Endothelial cell of umbilical vein (primary cell): ENCODE results near the gene PRR14. TPM values are rescaled to one million over a fixed set of nuclear protein-coding genes. Genes with fewer than 3 reads are reported as not detected.
"Not testable (repeated sequence)": the region's sequence is repeated elsewhere in the genome, so short reads cannot be mapped to it uniquely, and the experiment has no call there.

Experiments used
- BruUV-seq: library from RNA; stranded (reverse); fragments of 400-500 nt; replicated peaks from 2 replicates; lab custom pipeline; 2021; lab: Mats Ljungman, UMichigan
- CTCF ChIA-PET: fragments of 300-600, 350-600 bp; sonication (Branson Sonifier 250); formaldehyde crosslinking; loops from one replicate; lab custom pipeline; 2021; ENCODE audit warnings: antibody characterized with exemption, inconsistent platforms; lab: Charles Lee
- POLR2A ChIA-PET: fragments of 300-600, 350-600 bp; sonication (Branson Sonifier 250); formaldehyde crosslinking; loops from one replicate; lab custom pipeline; 2021; ENCODE audit warnings: antibody characterized with exemption, inconsistent platforms; lab: Charles Lee
- DNase-seq: peaks from one replicate; pipeline ENCODE4 v3.0.0-alpha.2; 2011; ENCODE audit warnings: low read depth, low spot score
- FAIRE-seq: peaks from 2 replicates; lab custom pipeline; 2011; peaks lifted over from hg19 to GRCh38; lab: Jason Lieb, UNC
- H2AFZ ChIP-seq: 2 replicates; pipeline ENCODE4 v1.6.0; 2012; ENCODE audit warnings: low read depth, low read length, control low read depth, inconsistent platforms
- H3K27ac ChIP-seq: 2 replicates; pipeline ENCODE4 v1.5.1; 2011; ENCODE audit warnings: low read depth, mild to moderate bottlenecking, control low read depth, low read length, moderate library complexity; ENCODE audit not compliant: insufficient read depth
- H3K27me3 ChIP-seq, 2 experiments: 2 replicates each; pipeline versions ENCODE4 v1.6.0 to v1.6.1; 2011; ENCODE audit warnings: low read length in 2 of 2, mixed read lengths in 1 of 2; ENCODE audit not compliant: control insufficient read depth in 2 of 2, insufficient read depth in 2 of 2
- H3K36me3 ChIP-seq, 2 experiments: 2 replicates in 1 of 2; 3 replicates in 1 of 2; pipeline ENCODE4 v1.5.1; 2011; ENCODE audit warnings: low read length in 2 of 2, mild to moderate bottlenecking in 1 of 2, moderate library complexity in 1 of 2; ENCODE audit not compliant: control insufficient read depth in 2 of 2, insufficient read depth in 2 of 2; ENCODE audit errors: extremely low read depth in 1 of 2
- H3K4me1 ChIP-seq: 3 replicates; pipeline ENCODE4 v1.5.1; 2011; ENCODE audit warnings: mild to moderate bottlenecking, low read length; ENCODE audit not compliant: control insufficient read depth, insufficient read depth; ENCODE audit errors: extremely low read depth
- H3K4me2 ChIP-seq: 2 replicates; pipeline ENCODE4 v1.6.1; 2011; ENCODE audit warnings: low read length, control low read depth, mixed read lengths; ENCODE audit not compliant: insufficient read depth
- H3K4me3 ChIP-seq, 3 experiments: fragments of 200-600 bp in 1 of 3; sonication (generic), shearing (Covaris generic) in 1 of 3; replicated peaks in 1 of 3; 2 replicates each; pipeline ENCODE4 v1.5.1; 2011 to 2016; ENCODE audit warnings: control low read depth in 3 of 3, low read length in 3 of 3, mild to moderate bottlenecking in 2 of 3, inconsistent platforms in 1 of 3, low read depth in 1 of 3, moderate library complexity in 1 of 3; ENCODE audit not compliant: insufficient read depth in 1 of 3
- H3K79me2 ChIP-seq: 2 replicates; pipeline ENCODE4 v1.6.0; 2012; ENCODE audit warnings: low read length, inconsistent platforms; ENCODE audit not compliant: control insufficient read depth, insufficient read depth
- H3K9ac ChIP-seq: replicated peaks from 2 replicates; pipeline ENCODE3; 2011; ENCODE audit warnings: low read length, control low read depth; ENCODE audit not compliant: insufficient read depth; ENCODE audit errors: extremely low read depth
- H3K9me1 ChIP-seq: replicated peaks from 3 replicates; pipeline ENCODE4 v1.6.0; 2011; ENCODE audit warnings: mild to moderate bottlenecking, low read length; ENCODE audit not compliant: control insufficient read depth, insufficient read depth; ENCODE audit errors: extremely low read depth
- H3K9me3 ChIP-seq: replicated peaks from 2 replicates; pipeline ENCODE4 v1.5.1; 2012; ENCODE audit warnings: low read length, inconsistent platforms; ENCODE audit not compliant: control insufficient read depth, insufficient read depth
- H4K20me1 ChIP-seq: replicated peaks from 2 replicates; pipeline ENCODE3; 2011; ENCODE audit warnings: mild to moderate bottlenecking, low read length; ENCODE audit not compliant: control insufficient read depth, insufficient read depth; ENCODE audit errors: extremely low read depth
- CTCF ChIP-seq, 2 donors: IDR thresholded peaks; 1 replicate in 1 of 2; 2 replicates in 1 of 2; pipeline ENCODE4 v1.5.1; 2011; ENCODE audit warnings: low read length in 2 of 2, mild to moderate bottlenecking in 2 of 2, moderate library complexity in 2 of 2, control low read depth in 1 of 2, inconsistent platforms in 1 of 2, low read depth in 1 of 2; ENCODE audit not compliant: insufficient read depth in 1 of 2; ENCODE audit errors: extremely low read depth in 1 of 2
- EZH2 ChIP-seq: IDR thresholded peaks from 2 replicates; pipeline ENCODE4 v1.6.1; 2012; ENCODE audit warnings: borderline replicate concordance, low read depth, mild to moderate bottlenecking, moderate library complexity, low read length, inconsistent platforms; ENCODE audit not compliant: severe bottlenecking
- FOS ChIP-seq: IDR thresholded peaks from 2 replicates; pipeline ENCODE4 v1.6.1; 2011; ENCODE audit warnings: mild to moderate bottlenecking, low read length, moderate library complexity, borderline replicate concordance; ENCODE audit not compliant: insufficient read depth
- GATA2 ChIP-seq: IDR thresholded peaks from 2 replicates; pipeline ENCODE4 v1.7.0; 2011; ENCODE audit warnings: low read depth, mild to moderate bottlenecking, moderate library complexity, mixed read lengths, low read length; ENCODE audit not compliant: insufficient read length, insufficient read depth
- JUN ChIP-seq: IDR thresholded peaks from 2 replicates; pipeline ENCODE4 v1.6.1; 2011; ENCODE audit warnings: borderline replicate concordance, low read depth; ENCODE audit not compliant: insufficient read length, insufficient read depth
- MYC ChIP-seq: IDR thresholded peaks from one replicate; pipeline ENCODE4 v1.6.1; 2011; ENCODE audit warnings: mild to moderate bottlenecking, low read depth, low read length
- POLR2A ChIP-seq: IDR thresholded peaks from 2 replicates; pipeline ENCODE4 v1.6.1; 2012; ENCODE audit warnings: low read depth, mild to moderate bottlenecking, control low read depth, low read length
- POLR2AphosphoS5 ChIP-seq: IDR thresholded peaks from 2 replicates; pipeline ENCODE4 v1.6.1; 2012; ENCODE audit warnings: low read depth, mild to moderate bottlenecking, control low read depth, low read length, moderate library complexity; ENCODE audit not compliant: insufficient read depth
- dilution Hi-C: fragments of 300-500 bp; cut with MboI; formaldehyde crosslinking; loops from one replicate; pipeline ENCODE4 v1.15.0; 2019; ENCODE audit warnings: low sequenced_read_pairs; ENCODE audit not compliant: extremely low pct_ligation_motif_present
- intact Hi-C: fragments of 100-400 bp; cut with micrococcal nuclease; formaldehyde crosslinking; loops from one replicate; pipeline ENCODE4 v1.10.0; 2022
- polyA plus RNA-seq, 4 experiments: library from polyadenylated mRNA; depleted of rRNA in 3 of 4; stranded (reverse) in 3 of 4; unstranded in 1 of 4; fragments of >200 nt; gene quantifications; 2 replicates each; pipeline versions ENCODE4 v1.2.1 to v1.2.3, GENCODE V29; 2011 to 2012; ENCODE audit warnings: missing spikeins in 1 of 4
- total RNA-seq: library from RNA; stranded (reverse); gene quantifications from 2 replicates; pipeline ENCODE4 v1.2.3, GENCODE V29; 2021
- TF ChIP-seq, protein P1 (sequence below): IDR thresholded peaks from 2 replicates; pipeline ENCODE4 v1.6.1; 2011; ENCODE audit not compliant: insufficient read depth, insufficient read length

Gene PRR14
- total and polyA plus RNA-seq, 2 donors (not counting 3 experiments of a cell fraction or from before 2014, with no cell fraction given), result 17.0 to 70.0 TPM

DNA sequence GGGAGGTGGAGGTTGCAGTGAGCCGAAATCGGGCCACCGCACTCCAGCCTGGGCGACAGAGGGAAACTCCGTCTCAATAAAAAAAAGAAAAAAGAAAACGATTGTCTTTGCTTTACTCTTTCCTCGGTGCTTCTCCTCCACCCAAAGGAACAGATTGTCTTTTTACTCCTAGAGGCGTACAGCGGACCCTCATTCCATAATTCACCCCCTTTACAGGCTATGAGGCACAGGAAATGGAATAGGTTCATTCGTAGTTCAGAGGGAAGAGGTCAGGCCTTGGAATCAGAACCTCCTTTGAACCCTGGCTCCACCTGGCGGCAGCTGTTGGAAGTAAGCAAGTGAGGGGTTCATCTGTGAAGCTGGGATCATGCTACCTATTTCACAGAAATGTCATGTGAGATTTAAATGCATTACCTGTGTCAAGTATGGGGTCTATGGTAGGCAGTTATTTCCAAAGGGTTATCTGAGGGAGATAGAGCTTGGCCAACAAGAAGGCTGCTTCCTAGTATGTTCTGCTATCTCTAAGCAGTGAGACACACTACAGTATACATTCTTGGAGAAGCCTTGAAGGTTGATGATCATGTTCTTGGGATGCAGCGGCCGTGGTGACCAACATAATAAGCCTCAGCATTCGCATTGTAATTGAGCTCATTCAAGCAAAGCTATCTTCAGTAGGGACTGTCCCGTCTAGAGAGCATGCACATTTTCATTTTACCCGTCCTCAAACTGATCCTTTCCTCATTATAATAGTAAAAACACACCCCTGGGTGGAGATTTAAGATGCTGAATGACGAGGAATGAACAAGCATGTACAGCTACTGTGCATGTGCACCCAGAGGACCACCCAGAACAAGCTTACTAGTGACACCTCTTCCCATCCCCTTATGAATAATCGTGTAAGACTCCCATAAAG, 21.9 kb upstream of the PRR14 start:
- Histone ChIP-seq H3K79me2 (no peaks in the 10 kb centered on the region), H3K9me1 (no peaks in the 10 kb centered on the region), H3K27ac (no peak overlapping the region), H3K9me3 (no peaks in the 10 kb centered on the region), H3K27me3 (peaks cover 2% of the 10 kb centered on the region in 2 experiments), H4K20me1 (no peaks in the 10 kb centered on the region), H2AFZ (peak overlapping the region; percentile 75), H3K36me3 (no peaks in the 10 kb centered on the region), H3K9ac (no peak overlapping the region), H3K4me1 (peaks cover 3% of the 10 kb centered on the region), H3K4me3 (peak overlapping the region in 1 of 3 experiments; percentile 27), H3K4me2 (peak overlapping the region; percentile 55)
- CTCF ChIA-PET, result interaction anchor here (0.6 to 2.2 kb wide), 23 partner anchors 9 to 686 kb away, joined by 3 to 16 read pairs (median 4); partner anchors contain the start of genes DCTPP1, GDPD3, PRR14 and TBX6
- DNase-seq (peak; percentile 77), FAIRE-seq (peak; percentile 96)
- POLR2A ChIA-PET, result no interaction called here
- intact Hi-C loops (loop anchor here (1.0 to 2.0 kb wide), 3 partner anchors 180 to 538 kb away; partner anchors contain the start of genes DCTPP1 and TBX6), dilution Hi-C loops (no loop called here)
- TF ChIP-seq POLR2AphosphoS5 (no peak), JUN (no peak), MYC (no peak), EZH2 (no peak), FOS (no peak), CTCF (IDR thresholded peaks at IDR 0.05; ENCODE audit: extremely low read depth in 1 of 2, insufficient read depth in 1 of 2, low read depth in 1 of 2, low read length in 2 of 2) (peak; percentile 85 to 91), GATA2 (no peak), POLR2A (no peak)
- TF ChIP-seq, protein P1, sequence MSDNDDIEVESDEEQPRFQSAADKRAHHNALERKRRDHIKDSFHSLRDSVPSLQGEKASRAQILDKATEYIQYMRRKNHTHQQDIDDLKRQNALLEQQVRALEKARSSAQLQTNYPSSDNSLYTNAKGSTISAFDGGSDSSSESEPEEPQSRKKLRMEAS, result no peak
- no TSS peak for BruUV-seq

GRCh38 chr16:30632454-30632853, 18.3 kb upstream of the PRR14 start:
- H3K27me3 ChIP-seq, H3K9me1 ChIP-seq, H3K4me2 ChIP-seq, H3K36me3 ChIP-seq, H3K4me3 ChIP-seq, H3K79me2 ChIP-seq, H3K9me3 ChIP-seq, H2AFZ ChIP-seq, intact Hi-C loops, DNase-seq, dilution Hi-C loops, FAIRE-seq, H3K4me1 ChIP-seq, H3K9ac ChIP-seq, H3K27ac ChIP-seq, BruUV-seq, H4K20me1 ChIP-seq, POLR2A ChIA-PET: not testable (repeated sequence)
- CTCF ChIA-PET, result interaction anchor here (0.8 to 1.0 kb wide), 5 partner anchors 22 to 223 kb away, joined by 3 to 7 read pairs (median 4); partner anchors contain the start of genes DCTPP1 and ZNF689
